ENCODE data around the gene AANAT.

DNA sequence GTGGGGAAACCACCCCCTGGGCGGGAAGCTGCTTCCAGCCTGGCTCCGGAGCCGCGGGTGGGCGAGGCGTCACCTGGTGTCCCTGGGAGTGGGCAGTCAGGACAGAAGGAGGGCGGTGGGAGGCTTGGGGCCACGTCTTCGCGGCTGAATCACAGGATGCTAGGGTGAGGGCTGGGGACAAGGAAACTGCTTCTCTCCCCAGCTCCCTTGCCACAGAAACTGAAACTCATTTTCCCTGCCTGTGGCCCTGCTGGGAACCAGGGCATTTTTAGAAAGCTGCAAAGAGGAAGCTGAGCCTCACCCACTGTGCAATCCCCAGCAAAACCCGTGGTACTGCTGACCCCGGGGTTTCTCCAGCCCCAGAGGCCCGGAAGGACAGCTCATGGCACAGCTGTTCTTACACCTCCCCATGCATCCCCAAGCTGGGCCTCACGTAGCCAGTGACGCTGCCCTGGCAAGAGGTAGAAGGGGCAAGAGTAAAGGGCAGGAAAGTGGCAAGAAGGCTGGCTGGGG is 25.6 kb downstream of the AANAT start:
- TF ChIP-seq, protein P1, sequence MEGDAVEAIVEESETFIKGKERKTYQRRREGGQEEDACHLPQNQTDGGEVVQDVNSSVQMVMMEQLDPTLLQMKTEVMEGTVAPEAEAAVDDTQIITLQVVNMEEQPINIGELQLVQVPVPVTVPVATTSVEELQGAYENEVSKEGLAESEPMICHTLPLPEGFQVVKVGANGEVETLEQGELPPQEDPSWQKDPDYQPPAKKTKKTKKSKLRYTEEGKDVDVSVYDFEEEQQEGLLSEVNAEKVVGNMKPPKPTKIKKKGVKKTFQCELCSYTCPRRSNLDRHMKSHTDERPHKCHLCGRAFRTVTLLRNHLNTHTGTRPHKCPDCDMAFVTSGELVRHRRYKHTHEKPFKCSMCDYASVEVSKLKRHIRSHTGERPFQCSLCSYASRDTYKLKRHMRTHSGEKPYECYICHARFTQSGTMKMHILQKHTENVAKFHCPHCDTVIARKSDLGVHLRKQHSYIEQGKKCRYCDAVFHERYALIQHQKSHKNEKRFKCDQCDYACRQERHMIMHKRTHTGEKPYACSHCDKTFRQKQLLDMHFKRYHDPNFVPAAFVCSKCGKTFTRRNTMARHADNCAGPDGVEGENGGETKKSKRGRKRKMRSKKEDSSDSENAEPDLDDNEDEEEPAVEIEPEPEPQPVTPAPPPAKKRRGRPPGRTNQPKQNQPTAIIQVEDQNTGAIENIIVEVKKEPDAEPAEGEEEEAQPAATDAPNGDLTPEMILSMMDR (IDR thresholded peaks at IDR 0.05), result no peak
- no peak for TF ChIP-seq POLR2A (IDR thresholded peaks at IDR 0.05)
